Osteoblast (primary cell): ENCODE results near the gene FGF12. TPM values are rescaled to one million over a fixed set of nuclear protein-coding genes. Genes with fewer than 3 reads are reported as not detected.

Experiments
- DNase-seq: peaks from one replicate; pipeline ENCODE4 v3.0.0; 2011; ENCODE audit warnings: low spot score, mixed read lengths; ENCODE audit not compliant: insufficient read length; ENCODE audit errors: missing footprints
- H2AFZ ChIP-seq: 2 replicates; pipeline ENCODE4 v1.6.0; 2011; ENCODE audit warnings: mild to moderate bottlenecking, low read length
- H3K27ac ChIP-seq: 2 replicates; pipeline ENCODE4 v1.5.1; 2011; ENCODE audit warnings: mild to moderate bottlenecking, low read depth, low read length, moderate library complexity
- H3K27me3 ChIP-seq: 2 replicates; pipeline ENCODE4 v1.6.0; 2012; ENCODE audit warnings: mild to moderate bottlenecking, control low read depth, inconsistent platforms, low read length, moderate library complexity; ENCODE audit not compliant: insufficient read depth
- H3K36me3 ChIP-seq: 2 replicates; pipeline ENCODE4 v1.5.1; 2011; ENCODE audit warnings: mild to moderate bottlenecking, low read length, control low read depth, moderate library complexity; ENCODE audit not compliant: insufficient read depth
- H3K4me1 ChIP-seq: 2 replicates; pipeline ENCODE4 v1.5.1; 2011; ENCODE audit warnings: mild to moderate bottlenecking, low read length, control low read depth, moderate library complexity; ENCODE audit not compliant: insufficient read depth
- H3K4me2 ChIP-seq: 2 replicates; pipeline ENCODE4 v1.6.0; 2011; ENCODE audit warnings: mild to moderate bottlenecking, low read length; ENCODE audit not compliant: insufficient read depth
- H3K4me3 ChIP-seq: fragments of 200-600 bp; sonication (generic); 3 replicates; pipeline ENCODE4 v1.5.1; 2012; ENCODE audit warnings: mild to moderate bottlenecking, low read length, inconsistent platforms; ENCODE audit not compliant: insufficient read depth
- H3K79me2 ChIP-seq: 2 replicates; pipeline ENCODE4 v1.6.0; 2012; ENCODE audit warnings: mild to moderate bottlenecking, low read length, control low read depth, inconsistent platforms; ENCODE audit not compliant: insufficient read depth
- H3K9me3 ChIP-seq: 2 replicates; pipeline ENCODE4 v1.5.1; 2011; ENCODE audit warnings: low read depth, low read length, control low read depth
- H4K20me1 ChIP-seq: 2 replicates; pipeline ENCODE4 v1.6.0; 2012; ENCODE audit warnings: mild to moderate bottlenecking, low read length, control low read depth; ENCODE audit not compliant: insufficient read depth
- CTCF ChIP-seq: IDR thresholded peaks from 2 replicates; pipeline ENCODE4 v1.5.1; 2011; ENCODE audit warnings: mild to moderate bottlenecking, low read depth, low read length, moderate library complexity; ENCODE audit errors: extremely low read depth
- total RNA-seq: library from RNA; depleted of rRNA; stranded (reverse); fragments of >200 nt; gene quantifications from 2 replicates; pipeline ENCODE4 v1.2.3, GENCODE V29; 2012

Gene FGF12
- total RNA-seq, 1 donor = not detected

GRCh38 chr3:192409201-192409837, 318.0 kb downstream of the FGF12 start:
- no peaks in the 10 kb centered on the region for H3K4me1 ChIP-seq
- no peak for TF ChIP-seq CTCF
- H3K4me2 ChIP-seq = peak overlapping the region; percentile 53
- H3K79me2 ChIP-seq = no peaks in the 10 kb centered on the region
- H3K27me3 ChIP-seq = peaks cover 19% of the 10 kb centered on the region
- H3K36me3 ChIP-seq = no peaks in the 10 kb centered on the region
- no peaks in the 10 kb centered on the region for H3K9me3 ChIP-seq
- H4K20me1 ChIP-seq = no peaks in the 10 kb centered on the region
- peak overlapping the region; percentile 22 for H2AFZ ChIP-seq
- H3K4me3 ChIP-seq = peak overlapping the region; percentile 39
- no peak overlapping the region for H3K27ac ChIP-seq
- DNase-seq = peak; percentile 89

GRCh38 chr3:192408647-192409200, 318.6 kb downstream of the FGF12 start:
- no peaks in the 10 kb centered on the region for H3K4me1 ChIP-seq
- no peak overlapping the region for H3K27ac ChIP-seq
- DNase-seq = peak; percentile 78
- TF ChIP-seq CTCF = no peak
- H3K27me3 ChIP-seq = peaks cover 19% of the 10 kb centered on the region
- H4K20me1 ChIP-seq = no peaks in the 10 kb centered on the region
- no peaks in the 10 kb centered on the region for H3K79me2 ChIP-seq
- no peaks in the 10 kb centered on the region for H3K9me3 ChIP-seq
- H3K4me3 ChIP-seq = peak overlapping the region; percentile 39
- H3K36me3 ChIP-seq = no peaks in the 10 kb centered on the region
- H3K4me2 ChIP-seq = peak overlapping the region; percentile 53
- H2AFZ ChIP-seq = no peak overlapping the region

- Histone ChIP-seq H4K20me1 (no peaks in the 10 kb centered on the region), H3K4me2 (no peak overlapping the region), H3K9me3 (no peaks in the 10 kb centered on the region), H3K27ac (no peak overlapping the region), H3K4me1 (no peaks in the 10 kb centered on the region), H3K4me3 (no peak overlapping the region), H3K36me3 (no peaks in the 10 kb centered on the region), H3K79me2 (no peaks in the 10 kb centered on the region), H2AFZ (no peak overlapping the region), H3K27me3 (peaks cover 19% of the 10 kb centered on the region)
- no peak for TF ChIP-seq CTCF
- peak; percentile 77 for DNase-seq
Measured at GRCh38 chr3:192408007-192408646, 319.2 kb downstream of the FGF12 start.

GRCh38 chr3:192399767-192400166, 327.6 kb downstream of the FGF12 start:
- H3K27ac ChIP-seq = no peak overlapping the region
- H2AFZ ChIP-seq = no peak overlapping the region
- no peaks in the 10 kb centered on the region for H3K36me3 ChIP-seq
- DNase-seq = no peak
- H3K4me3 ChIP-seq = no peak overlapping the region
- H3K4me2 ChIP-seq = no peak overlapping the region
- H3K27me3 ChIP-seq = no peaks in the 10 kb centered on the region
- H3K4me1 ChIP-seq = no peaks in the 10 kb centered on the region
- TF ChIP-seq CTCF = no peak
- H3K79me2 ChIP-seq = no peaks in the 10 kb centered on the region
- H3K9me3 ChIP-seq = no peaks in the 10 kb centered on the region
- no peaks in the 10 kb centered on the region for H4K20me1 ChIP-seq
